ENCODE data around the gene AFMID.
"Not testable (repeated sequence)": the region's sequence is repeated elsewhere in the genome, so short reads cannot be mapped to it uniquely, and the experiment has no call there.

AFMID gene

GRCh38 chr17:78239489-78239931 is 52.3 kb downstream of the AFMID start:
- DNase-seq: no peak

GRCh38 chr17:78240012-78240655 is 53.0 kb downstream of the AFMID start:
- no peak for DNase-seq

- DNase-seq: no peak
Measured at GRCh38 chr17:78240839-78241238, 53.7 kb downstream of the AFMID start.

DNA sequence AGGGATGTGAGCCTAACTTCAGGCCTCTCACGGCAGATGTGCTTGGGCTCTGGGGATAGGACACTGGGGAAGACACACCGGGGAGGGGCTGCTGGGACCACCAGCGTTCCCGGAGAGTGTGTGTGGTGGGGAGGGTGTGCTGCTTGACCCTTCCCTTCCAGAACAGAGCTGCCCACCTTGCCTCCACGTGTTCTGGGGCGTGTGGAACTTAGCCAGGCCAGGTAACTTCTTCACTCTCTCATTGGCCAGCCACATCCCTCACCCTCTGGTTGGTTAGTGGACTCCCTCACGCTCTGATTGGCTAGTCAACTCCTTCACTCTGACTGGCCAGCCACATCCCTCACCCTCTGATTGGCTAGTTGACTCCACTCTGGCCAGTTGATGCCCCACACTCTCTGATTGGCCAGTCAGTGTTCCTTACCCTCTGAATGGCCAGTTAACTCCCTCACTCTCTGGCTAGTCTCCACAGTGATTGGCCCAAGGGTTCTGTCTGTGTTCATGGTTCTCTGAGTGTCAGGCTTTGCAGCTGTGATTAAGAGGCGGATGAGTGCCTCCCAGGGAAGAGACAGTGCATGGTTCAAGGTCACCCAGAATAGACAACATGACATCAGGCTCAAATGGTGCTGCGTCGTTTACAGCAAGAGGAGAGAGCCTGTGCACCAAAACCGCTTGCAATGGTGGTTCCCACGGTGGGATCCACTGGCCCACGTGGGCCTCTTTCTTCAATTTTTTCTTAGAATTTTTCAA is 54.3 kb downstream of the AFMID start:
- DNase-seq: peak; percentile 51

- DNase-seq: no peak
Measured at GRCh38 chr17:78242024-78242742, 55.0 kb downstream of the AFMID start.

GRCh38 chr17:78247304-78247703 is 60.1 kb downstream of the AFMID start:
- DNase-seq: no peak

DNA sequence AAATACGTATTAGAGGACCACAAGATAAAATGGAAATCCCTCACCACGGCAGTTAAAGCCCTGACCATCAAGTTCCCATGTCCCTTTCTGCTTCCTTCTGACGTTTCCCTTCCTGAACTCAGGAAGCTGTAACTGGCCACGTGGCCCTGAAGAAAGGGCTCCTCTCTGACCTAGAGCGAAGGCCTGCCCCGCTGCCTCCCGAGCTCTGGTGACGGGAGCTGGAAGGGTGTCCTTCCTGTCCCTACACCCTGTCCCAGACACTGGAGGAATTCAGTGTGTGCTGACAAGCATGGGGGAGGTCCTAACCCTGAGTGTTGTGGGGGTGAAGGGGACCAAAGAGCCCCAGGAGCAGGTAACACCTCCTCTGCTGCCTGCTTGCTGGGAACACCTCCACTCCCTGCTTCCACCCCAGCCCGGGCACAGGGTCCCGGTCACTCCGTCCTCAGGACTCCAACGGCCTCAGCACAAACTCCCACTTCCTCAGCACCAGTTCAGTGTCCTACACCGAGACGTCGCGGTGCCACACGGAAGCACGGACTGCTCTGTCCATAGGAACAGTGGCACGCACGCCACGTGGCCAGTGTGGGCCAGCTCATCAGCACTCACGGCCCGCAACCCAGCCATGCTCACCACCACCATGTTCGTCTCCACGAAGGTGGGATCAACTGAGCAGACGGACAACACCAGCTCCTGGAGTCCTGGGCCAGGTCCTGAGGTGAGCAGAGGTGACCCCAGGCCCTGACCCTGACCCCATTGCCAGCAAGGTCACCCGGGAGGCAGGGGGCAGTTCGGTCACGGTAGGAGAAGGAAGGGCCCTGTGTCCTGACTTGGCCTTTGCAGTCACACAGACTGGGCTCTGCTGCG is 61.1 kb downstream of the AFMID start:
- no peak for DNase-seq

- DNase-seq: no peak
Measured at GRCh38 chr17:78249074-78249817, 62.1 kb downstream of the AFMID start.

- DNase-seq: no peak
Measured at GRCh38 chr17:78249818-78250806, 63.0 kb downstream of the AFMID start.

GRCh38 chr17:78250891-78251772 is 64.0 kb downstream of the AFMID start:
- peak; percentile 86 for DNase-seq

- no peak for DNase-seq
Measured at GRCh38 chr17:78251773-78252103, 64.6 kb downstream of the AFMID start.

DNA sequence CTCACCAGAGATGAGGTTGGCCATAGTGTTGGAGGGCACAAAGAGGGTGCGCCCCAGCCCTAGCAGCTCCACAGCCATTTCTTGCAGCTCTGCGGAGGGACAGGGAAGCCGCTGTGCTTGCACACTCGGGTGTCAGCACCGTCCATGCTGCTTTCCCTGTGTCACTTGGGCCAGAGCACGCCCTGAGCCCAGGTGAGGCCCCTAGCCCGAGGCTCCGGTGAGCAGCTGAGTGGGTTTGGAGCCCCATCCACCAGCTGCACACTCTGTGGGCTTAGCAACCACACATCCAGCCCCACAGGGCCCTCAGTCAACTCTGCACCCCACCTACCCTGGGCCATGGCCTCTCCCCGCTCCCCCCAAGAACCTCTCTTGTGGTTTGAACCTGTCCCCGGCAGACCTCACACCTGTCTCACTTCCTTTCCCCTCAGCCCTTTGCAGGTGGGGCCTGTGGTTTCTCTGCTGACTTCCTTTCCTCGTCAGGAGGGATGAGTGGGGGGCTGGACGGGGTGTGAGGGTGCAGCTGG is 65.0 kb downstream of the AFMID start:
- DNase-seq: no peak

GRCh38 chr17:78252701-78253635 is 65.8 kb downstream of the AFMID start:
- DNase-seq: no peak

DNA sequence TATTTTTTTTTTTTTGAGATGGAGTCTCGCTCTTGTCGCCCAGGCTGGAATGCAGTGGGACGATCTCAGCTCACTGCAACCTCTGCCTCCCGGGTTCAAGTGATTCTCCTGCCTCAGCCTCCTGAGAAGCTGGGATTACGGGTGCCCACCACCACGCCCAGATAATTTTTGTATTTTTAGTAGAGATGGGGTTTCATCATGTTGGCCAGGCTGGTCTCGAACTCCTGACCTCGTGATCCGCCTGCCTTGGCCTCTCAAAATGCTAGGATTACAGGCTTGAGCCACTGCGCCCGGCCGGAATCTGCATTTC is 66.4 kb downstream of the AFMID start:
- not testable (repeated sequence) for DNase-seq

- peak; percentile 86 for DNase-seq
Measured at GRCh38 chr17:78253946-78254672, 66.9 kb downstream of the AFMID start.

- DNase-seq: no peak
Measured at GRCh38 chr17:78255029-78255656, 68.0 kb downstream of the AFMID start.

Data from fibroblast of skin of scalp (primary cell).